ENCODE measurements around the gene ITPKC. TPM values are rescaled to one million over a fixed set of nuclear protein-coding genes. Genes with fewer than 3 reads are reported as not detected.

ITPKC gene
- polyA plus RNA-seq, 2 donors = 57.4 to 172 TPM

GRCh38 chr19:40688987-40689338 is 27.9 kb upstream of the ITPKC start:
- peak overlapping the region; percentile 57 to 64 for H3K4me3 ChIP-seq (ENCODE audit: low read depth in 1 of 2, low read length in 2 of 2)

GRCh38 chr19:40689339-40690049 is 27.4 kb upstream of the ITPKC start:
- H3K36me3 ChIP-seq (ENCODE audit: control insufficient read depth in 2 of 2, insufficient read depth in 2 of 2, low read length in 1 of 2) = peaks cover 0 to 18% of the 10 kb centered on the region in 2 donors
- 25 to 45% methylated on average over 18 of the region's 18 CpGs for WGBS, 2 donors

More at GRCh38 chr19:40688987-40689338, 27.9 kb upstream of the ITPKC start:
- H3K36me3 ChIP-seq (ENCODE audit: control insufficient read depth in 2 of 2, insufficient read depth in 2 of 2, low read length in 1 of 2) = peaks cover 0 to 17% of the 10 kb centered on the region in 2 donors
- peak overlapping the region in 1 of 2 donors; percentile 79 for H3K27ac ChIP-seq (ENCODE audit: low read depth in 2 of 2, low read length in 1 of 2)
- no peaks in the 10 kb centered on the region for H3K27me3 ChIP-seq (ENCODE audit: control insufficient read depth in 1 of 2, insufficient read depth in 2 of 2, low read length in 2 of 2)
- H3K9me3 ChIP-seq (ENCODE audit: control insufficient read depth in 2 of 2, insufficient read depth in 1 of 2, low read depth in 1 of 2, low read length in 1 of 2) = no peaks in the 10 kb centered on the region
- H3K4me1 ChIP-seq (ENCODE audit: control insufficient read depth in 2 of 2, insufficient read depth in 2 of 2, low read length in 1 of 2) = peaks cover 3 to 29% of the 10 kb centered on the region in 2 donors
- 46 to 68% methylated on average over 4 of the region's 4 CpGs for WGBS, 2 donors

GRCh38 chr19:40690050-40690692 is 26.7 kb upstream of the ITPKC start, which contains the start of gene NUMBL:
Gene NUMBL (minus strand): TSS chr19:40690651. CDS start chr19:40690483, 168 bp downstream.
- peaks cover 0 to 14% of the 10 kb centered on the region in 2 donors for H3K36me3 ChIP-seq (ENCODE audit: control insufficient read depth in 2 of 2, insufficient read depth in 2 of 2, low read length in 1 of 2)
- H3K4me3 ChIP-seq (ENCODE audit: low read depth in 1 of 2, low read length in 2 of 2) = peak within 1 kb of the TSS; percentile 57 to 64
- 2 to 6% methylated on average over 14 to 50 of the region's 50 CpGs for WGBS, 2 donors
- no peaks in the 10 kb centered on the region for H3K9me3 ChIP-seq (ENCODE audit: control insufficient read depth in 2 of 2, insufficient read depth in 1 of 2, low read depth in 1 of 2, low read length in 1 of 2)
- peak within 1 kb of the TSS; percentile 92 to 94 for H3K27ac ChIP-seq (ENCODE audit: low read depth in 2 of 2, low read length in 1 of 2)
- peaks cover 3 to 26% of the 10 kb centered on the region in 2 donors for H3K4me1 ChIP-seq (ENCODE audit: control insufficient read depth in 2 of 2, insufficient read depth in 2 of 2, low read length in 1 of 2)
- no peaks in the 10 kb centered on the region for H3K27me3 ChIP-seq (ENCODE audit: control insufficient read depth in 1 of 2, insufficient read depth in 2 of 2, low read length in 2 of 2)

More at GRCh38 chr19:40689339-40690049, 27.4 kb upstream of the ITPKC start:
- Histone ChIP-seq H3K9me3 (ENCODE audit: control insufficient read depth in 2 of 2, insufficient read depth in 1 of 2, low read depth in 1 of 2, low read length in 1 of 2) (no peaks in the 10 kb centered on the region), H3K4me3 (ENCODE audit: low read depth in 1 of 2, low read length in 2 of 2) (peak overlapping the region; percentile 57 to 64), H3K27me3 (ENCODE audit: control insufficient read depth in 1 of 2, insufficient read depth in 2 of 2, low read length in 2 of 2) (no peaks in the 10 kb centered on the region), H3K4me1 (ENCODE audit: control insufficient read depth in 2 of 2, insufficient read depth in 2 of 2, low read length in 1 of 2) (peaks cover 3 to 29% of the 10 kb centered on the region in 2 donors), H3K27ac (ENCODE audit: low read depth in 2 of 2, low read length in 1 of 2) (peak overlapping the region; percentile 66 to 79)

GRCh38 chr19:40690693-40691420 is 26.1 kb upstream of the ITPKC start:
- no peaks in the 10 kb centered on the region for H3K9me3 ChIP-seq (ENCODE audit: control insufficient read depth in 2 of 2, insufficient read depth in 1 of 2, low read depth in 1 of 2, low read length in 1 of 2)
- H3K27me3 ChIP-seq (ENCODE audit: control insufficient read depth in 1 of 2, insufficient read depth in 2 of 2, low read length in 2 of 2) = no peaks in the 10 kb centered on the region
- H3K36me3 ChIP-seq (ENCODE audit: control insufficient read depth in 2 of 2, insufficient read depth in 2 of 2, low read length in 1 of 2) = peaks cover 0 to 9% of the 10 kb centered on the region in 2 donors
- peak overlapping the region; percentile 57 to 64 for H3K4me3 ChIP-seq (ENCODE audit: low read depth in 1 of 2, low read length in 2 of 2)
- peak overlapping the region; percentile 92 to 94 for H3K27ac ChIP-seq (ENCODE audit: low read depth in 2 of 2, low read length in 1 of 2)
- WGBS, 2 donors = 1% methylated on average over 44 to 56 of the region's 56 CpGs
- peaks cover 3 to 19% of the 10 kb centered on the region in 2 donors for H3K4me1 ChIP-seq (ENCODE audit: control insufficient read depth in 2 of 2, insufficient read depth in 2 of 2, low read length in 1 of 2)

DNA sequence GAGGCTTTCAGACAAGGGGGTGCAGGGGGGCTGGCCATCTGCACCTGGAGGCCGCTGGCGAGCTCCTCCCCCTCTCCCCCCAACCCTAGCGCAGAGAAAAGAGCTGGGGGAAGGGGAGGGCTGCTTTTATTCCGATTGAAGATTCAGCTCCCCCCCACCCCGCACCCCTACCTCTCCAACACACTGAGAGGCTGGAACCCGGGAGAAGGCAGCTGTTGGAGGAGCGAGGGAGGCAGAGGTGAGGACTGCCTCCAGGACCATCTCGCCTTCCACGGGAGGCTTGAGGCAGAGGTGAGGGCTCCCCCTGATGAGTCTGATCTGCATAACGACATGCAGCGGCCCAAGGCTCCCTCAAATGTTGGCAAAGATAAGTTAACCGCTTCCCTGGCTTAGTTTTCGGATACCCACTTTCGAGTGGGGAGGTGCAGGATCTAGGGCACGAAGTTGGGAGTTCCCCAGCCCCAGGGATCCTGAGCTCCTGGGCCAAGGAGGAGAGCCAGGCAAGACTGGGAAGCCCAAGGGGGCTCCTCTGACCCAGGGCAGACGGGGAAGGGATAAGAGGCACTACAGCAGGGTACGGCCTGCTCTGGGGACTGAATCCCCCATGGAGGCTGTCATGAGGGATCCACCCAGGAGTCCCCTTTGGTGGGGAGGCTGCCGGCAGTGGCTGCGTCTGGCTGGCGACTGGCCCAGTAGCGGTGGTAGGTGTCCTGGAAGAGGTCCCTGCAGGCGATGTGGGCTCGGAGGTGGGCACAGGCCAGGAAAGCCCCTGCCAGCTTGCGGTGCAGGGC is 25.3 kb upstream of the ITPKC start:
- WGBS, 2 donors = 56 to 71% methylated on average over 22 to 23 of the region's 24 CpGs
- H3K4me1 ChIP-seq (ENCODE audit: control insufficient read depth in 2 of 2, insufficient read depth in 2 of 2, low read length in 1 of 2) = peaks cover 3 to 19% of the 10 kb centered on the region in 2 donors
- no peaks in the 10 kb centered on the region for H3K27me3 ChIP-seq (ENCODE audit: control insufficient read depth in 1 of 2, insufficient read depth in 2 of 2, low read length in 2 of 2)
- peaks cover 0 to 9% of the 10 kb centered on the region in 2 donors for H3K36me3 ChIP-seq (ENCODE audit: control insufficient read depth in 2 of 2, insufficient read depth in 2 of 2, low read length in 1 of 2)
- H3K9me3 ChIP-seq (ENCODE audit: control insufficient read depth in 2 of 2, insufficient read depth in 1 of 2, low read depth in 1 of 2, low read length in 1 of 2) = no peaks in the 10 kb centered on the region
- peak overlapping the region; percentile 92 to 94 for H3K27ac ChIP-seq (ENCODE audit: low read depth in 2 of 2, low read length in 1 of 2)
- peak overlapping the region; percentile 48 to 54 for H3K4me3 ChIP-seq (ENCODE audit: low read depth in 1 of 2, low read length in 2 of 2)

DNA sequence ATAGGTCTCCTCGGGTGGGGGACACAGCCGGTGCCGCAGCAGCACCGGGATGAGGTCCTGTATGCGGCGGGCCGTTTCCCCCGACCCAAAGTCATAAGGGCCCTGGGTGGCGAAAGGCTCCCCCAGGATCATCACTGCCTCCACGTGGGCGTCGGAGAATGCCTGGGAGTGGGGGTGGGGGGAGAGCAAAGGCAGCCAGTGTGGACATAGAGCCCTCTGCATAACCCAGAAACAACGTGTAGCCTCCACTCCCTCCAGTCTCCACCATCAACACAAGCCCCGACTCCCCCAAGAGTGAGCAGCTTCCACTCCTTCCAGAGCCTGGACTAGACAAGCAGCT is 24.7 kb upstream of the ITPKC start:
- WGBS, 2 donors = 78 to 83% methylated on average over 14 of the region's 14 CpGs
- peaks cover 3 to 19% of the 10 kb centered on the region in 2 donors for H3K4me1 ChIP-seq (ENCODE audit: control insufficient read depth in 2 of 2, insufficient read depth in 2 of 2, low read length in 1 of 2)
- H3K9me3 ChIP-seq (ENCODE audit: control insufficient read depth in 2 of 2, insufficient read depth in 1 of 2, low read depth in 1 of 2, low read length in 1 of 2) = no peaks in the 10 kb centered on the region
- no peak overlapping the region for H3K4me3 ChIP-seq (ENCODE audit: low read depth in 1 of 2, low read length in 2 of 2)
- H3K27me3 ChIP-seq (ENCODE audit: control insufficient read depth in 1 of 2, insufficient read depth in 2 of 2, low read length in 2 of 2) = no peaks in the 10 kb centered on the region
- H3K36me3 ChIP-seq (ENCODE audit: control insufficient read depth in 2 of 2, insufficient read depth in 2 of 2, low read length in 1 of 2) = peaks cover 0 to 9% of the 10 kb centered on the region in 2 donors
- H3K27ac ChIP-seq (ENCODE audit: low read depth in 2 of 2, low read length in 1 of 2) = no peak overlapping the region

- Histone ChIP-seq H3K27me3 (ENCODE audit: control insufficient read depth in 1 of 2, insufficient read depth in 2 of 2, low read length in 2 of 2) (no peaks in the 10 kb centered on the region), H3K4me3 (ENCODE audit: low read depth in 1 of 2, low read length in 2 of 2) (no peak overlapping the region), H3K4me1 (ENCODE audit: control insufficient read depth in 2 of 2, insufficient read depth in 2 of 2, low read length in 1 of 2) (peaks cover 3 to 11% of the 10 kb centered on the region in 2 donors), H3K27ac (ENCODE audit: low read depth in 2 of 2, low read length in 1 of 2) (no peak overlapping the region), H3K36me3 (ENCODE audit: control insufficient read depth in 2 of 2, insufficient read depth in 2 of 2, low read length in 1 of 2) (peaks cover 0 to 9% of the 10 kb centered on the region in 2 donors), H3K9me3 (ENCODE audit: control insufficient read depth in 2 of 2, insufficient read depth in 1 of 2, low read depth in 1 of 2, low read length in 1 of 2) (no peaks in the 10 kb centered on the region)
- 87 to 89% methylated on average over 11 of the region's 11 CpGs for WGBS, 2 donors
These were observed 23.6 kb upstream of the ITPKC start for GRCh38 chr19:40693150-40693788.

- no peaks in the 10 kb centered on the region for H3K27me3 ChIP-seq (ENCODE audit: control insufficient read depth in 1 of 2, insufficient read depth in 2 of 2, low read length in 2 of 2)
- H3K9me3 ChIP-seq (ENCODE audit: control insufficient read depth in 2 of 2, insufficient read depth in 1 of 2, low read depth in 1 of 2, low read length in 1 of 2) = no peaks in the 10 kb centered on the region
- peaks cover 0 to 9% of the 10 kb centered on the region in 2 donors for H3K36me3 ChIP-seq (ENCODE audit: control insufficient read depth in 2 of 2, insufficient read depth in 2 of 2, low read length in 1 of 2)
- 84 to 86% methylated on average over 4 of the region's 4 CpGs for WGBS, 2 donors
- H3K27ac ChIP-seq (ENCODE audit: low read depth in 2 of 2, low read length in 1 of 2) = no peak overlapping the region
- peaks cover 3 to 10% of the 10 kb centered on the region in 2 donors for H3K4me1 ChIP-seq (ENCODE audit: control insufficient read depth in 2 of 2, insufficient read depth in 2 of 2, low read length in 1 of 2)
- no peak overlapping the region for H3K4me3 ChIP-seq (ENCODE audit: low read depth in 1 of 2, low read length in 2 of 2)
These were observed 23.0 kb upstream of the ITPKC start for GRCh38 chr19:40693896-40694295.
